ENCODE results near the gene NRK.

NRK gene, protein sequence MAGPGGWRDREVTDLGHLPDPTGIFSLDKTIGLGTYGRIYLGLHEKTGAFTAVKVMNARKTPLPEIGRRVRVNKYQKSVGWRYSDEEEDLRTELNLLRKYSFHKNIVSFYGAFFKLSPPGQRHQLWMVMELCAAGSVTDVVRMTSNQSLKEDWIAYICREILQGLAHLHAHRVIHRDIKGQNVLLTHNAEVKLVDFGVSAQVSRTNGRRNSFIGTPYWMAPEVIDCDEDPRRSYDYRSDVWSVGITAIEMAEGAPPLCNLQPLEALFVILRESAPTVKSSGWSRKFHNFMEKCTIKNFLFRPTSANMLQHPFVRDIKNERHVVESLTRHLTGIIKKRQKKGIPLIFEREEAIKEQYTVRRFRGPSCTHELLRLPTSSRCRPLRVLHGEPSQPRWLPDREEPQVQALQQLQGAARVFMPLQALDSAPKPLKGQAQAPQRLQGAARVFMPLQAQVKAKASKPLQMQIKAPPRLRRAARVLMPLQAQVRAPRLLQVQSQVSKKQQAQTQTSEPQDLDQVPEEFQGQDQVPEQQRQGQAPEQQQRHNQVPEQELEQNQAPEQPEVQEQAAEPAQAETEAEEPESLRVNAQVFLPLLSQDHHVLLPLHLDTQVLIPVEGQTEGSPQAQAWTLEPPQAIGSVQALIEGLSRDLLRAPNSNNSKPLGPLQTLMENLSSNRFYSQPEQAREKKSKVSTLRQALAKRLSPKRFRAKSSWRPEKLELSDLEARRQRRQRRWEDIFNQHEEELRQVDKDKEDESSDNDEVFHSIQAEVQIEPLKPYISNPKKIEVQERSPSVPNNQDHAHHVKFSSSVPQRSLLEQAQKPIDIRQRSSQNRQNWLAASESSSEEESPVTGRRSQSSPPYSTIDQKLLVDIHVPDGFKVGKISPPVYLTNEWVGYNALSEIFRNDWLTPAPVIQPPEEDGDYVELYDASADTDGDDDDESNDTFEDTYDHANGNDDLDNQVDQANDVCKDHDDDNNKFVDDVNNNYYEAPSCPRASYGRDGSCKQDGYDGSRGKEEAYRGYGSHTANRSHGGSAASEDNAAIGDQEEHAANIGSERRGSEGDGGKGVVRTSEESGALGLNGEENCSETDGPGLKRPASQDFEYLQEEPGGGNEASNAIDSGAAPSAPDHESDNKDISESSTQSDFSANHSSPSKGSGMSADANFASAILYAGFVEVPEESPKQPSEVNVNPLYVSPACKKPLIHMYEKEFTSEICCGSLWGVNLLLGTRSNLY (N-terminal part only)

GRCh38 chrX:105822138-105823091 lies at the start of gene NRK:
Gene NRK, plus strand, starts transcription at chrX:105822539. Its CDS starts 307 bp downstream, at chrX:105822846.
- TF ChIP-seq, protein P1, sequence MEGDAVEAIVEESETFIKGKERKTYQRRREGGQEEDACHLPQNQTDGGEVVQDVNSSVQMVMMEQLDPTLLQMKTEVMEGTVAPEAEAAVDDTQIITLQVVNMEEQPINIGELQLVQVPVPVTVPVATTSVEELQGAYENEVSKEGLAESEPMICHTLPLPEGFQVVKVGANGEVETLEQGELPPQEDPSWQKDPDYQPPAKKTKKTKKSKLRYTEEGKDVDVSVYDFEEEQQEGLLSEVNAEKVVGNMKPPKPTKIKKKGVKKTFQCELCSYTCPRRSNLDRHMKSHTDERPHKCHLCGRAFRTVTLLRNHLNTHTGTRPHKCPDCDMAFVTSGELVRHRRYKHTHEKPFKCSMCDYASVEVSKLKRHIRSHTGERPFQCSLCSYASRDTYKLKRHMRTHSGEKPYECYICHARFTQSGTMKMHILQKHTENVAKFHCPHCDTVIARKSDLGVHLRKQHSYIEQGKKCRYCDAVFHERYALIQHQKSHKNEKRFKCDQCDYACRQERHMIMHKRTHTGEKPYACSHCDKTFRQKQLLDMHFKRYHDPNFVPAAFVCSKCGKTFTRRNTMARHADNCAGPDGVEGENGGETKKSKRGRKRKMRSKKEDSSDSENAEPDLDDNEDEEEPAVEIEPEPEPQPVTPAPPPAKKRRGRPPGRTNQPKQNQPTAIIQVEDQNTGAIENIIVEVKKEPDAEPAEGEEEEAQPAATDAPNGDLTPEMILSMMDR (IDR thresholded peaks at IDR 0.05) = no peak

DNA sequence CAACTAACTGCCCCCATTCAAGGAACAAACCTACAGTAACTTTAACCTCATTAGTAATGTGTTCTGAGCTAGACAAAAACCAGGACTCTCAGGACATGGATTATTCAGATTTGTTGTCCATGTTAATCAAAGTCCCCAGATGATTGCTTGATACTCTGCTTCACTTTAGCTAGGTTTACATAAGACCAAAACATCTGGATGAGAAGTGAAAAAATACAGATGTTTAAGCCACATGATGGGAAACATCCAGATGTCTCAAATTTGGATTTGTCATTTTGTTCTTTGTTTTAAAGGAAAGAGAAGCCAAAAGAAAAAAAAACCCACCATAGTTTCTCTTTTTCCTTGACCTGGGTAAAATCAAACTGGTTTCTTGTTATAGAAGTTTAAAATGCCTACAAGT lies 48.5 kb upstream of the NRK start:
- TF ChIP-seq, protein P1 (IDR thresholded peaks at IDR 0.05) = no peak

DNA sequence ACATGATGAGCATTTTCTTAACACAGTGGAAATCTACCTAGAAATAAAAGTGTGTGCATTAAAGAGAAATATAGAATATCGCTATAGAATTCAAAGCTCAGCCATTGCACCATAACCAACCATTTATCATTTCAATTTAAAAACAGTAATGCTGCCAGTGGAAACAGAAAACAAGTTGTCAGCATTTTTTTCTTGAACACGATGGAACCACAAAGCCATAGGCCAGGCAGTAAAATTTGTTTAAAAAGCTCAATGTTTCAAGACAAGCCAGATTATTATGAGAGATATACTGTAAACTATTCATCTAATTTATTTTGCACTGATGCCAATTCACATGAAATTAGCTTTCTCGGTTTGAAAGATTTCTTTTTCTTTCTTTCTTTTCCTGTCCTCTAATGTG lies 46.7 kb upstream of the NRK start:
- TF ChIP-seq, protein P1 (IDR thresholded peaks at IDR 0.05) = no peak

- TF ChIP-seq, protein P1 (IDR thresholded peaks at IDR 0.05) = no peak
These were observed 40.5 kb upstream of the NRK start for GRCh38 chrX:105781804-105782203.

DNA sequence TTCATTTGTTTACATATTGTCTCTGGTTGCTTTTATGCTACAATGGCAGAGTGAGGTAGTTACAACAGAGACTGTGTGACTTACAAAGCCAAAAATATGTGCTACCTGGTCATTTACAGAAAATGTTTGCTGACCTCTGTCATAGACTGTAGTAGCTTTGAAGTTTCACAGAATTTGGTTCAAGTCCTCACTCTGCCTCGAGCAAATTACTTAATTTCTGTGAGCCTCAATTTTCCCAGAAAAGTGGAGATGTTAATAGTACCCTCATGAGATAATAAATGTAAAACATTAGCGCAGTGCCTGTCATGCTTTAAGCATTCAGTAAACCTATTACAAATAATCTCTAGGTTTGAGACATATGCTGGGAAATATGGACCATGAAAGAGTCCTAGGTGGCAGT lies 18.4 kb upstream of the NRK start:
- TF ChIP-seq, protein P1 (IDR thresholded peaks at IDR 0.05) = no peak

- TF ChIP-seq, protein P1 (IDR thresholded peaks at IDR 0.05) = no peak
These were observed 5.8 kb upstream of the NRK start for GRCh38 chrX:105816517-105816916.

Data from LNCAP (cell line).